Measurements from ENCODE around the gene RNF152.

GRCh38 chr18:61941948-61942471, 49.2 kb upstream of the RNF152 start:
- TF ChIP-seq, protein P1, sequence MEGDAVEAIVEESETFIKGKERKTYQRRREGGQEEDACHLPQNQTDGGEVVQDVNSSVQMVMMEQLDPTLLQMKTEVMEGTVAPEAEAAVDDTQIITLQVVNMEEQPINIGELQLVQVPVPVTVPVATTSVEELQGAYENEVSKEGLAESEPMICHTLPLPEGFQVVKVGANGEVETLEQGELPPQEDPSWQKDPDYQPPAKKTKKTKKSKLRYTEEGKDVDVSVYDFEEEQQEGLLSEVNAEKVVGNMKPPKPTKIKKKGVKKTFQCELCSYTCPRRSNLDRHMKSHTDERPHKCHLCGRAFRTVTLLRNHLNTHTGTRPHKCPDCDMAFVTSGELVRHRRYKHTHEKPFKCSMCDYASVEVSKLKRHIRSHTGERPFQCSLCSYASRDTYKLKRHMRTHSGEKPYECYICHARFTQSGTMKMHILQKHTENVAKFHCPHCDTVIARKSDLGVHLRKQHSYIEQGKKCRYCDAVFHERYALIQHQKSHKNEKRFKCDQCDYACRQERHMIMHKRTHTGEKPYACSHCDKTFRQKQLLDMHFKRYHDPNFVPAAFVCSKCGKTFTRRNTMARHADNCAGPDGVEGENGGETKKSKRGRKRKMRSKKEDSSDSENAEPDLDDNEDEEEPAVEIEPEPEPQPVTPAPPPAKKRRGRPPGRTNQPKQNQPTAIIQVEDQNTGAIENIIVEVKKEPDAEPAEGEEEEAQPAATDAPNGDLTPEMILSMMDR (IDR thresholded peaks at IDR 0.05): no peak
- TF ChIP-seq POLR2A (IDR thresholded peaks at IDR 0.05): no peak
